Activated CD4-positive, alpha-beta T cell treated with anti-CD3 and anti-CD28 coated beads for 48 hours (primary cell): Measurements from ENCODE around the gene B4GALNT4.
"Not testable (repeated sequence)": the region's sequence is repeated elsewhere in the genome, so short reads cannot be mapped to it uniquely, and the experiment has no call there.

Experiments used
- DNase-seq: peaks from one replicate; pipeline ENCODE4 v3.0.0-alpha.2; 2020

B4GALNT4 gene, protein sequence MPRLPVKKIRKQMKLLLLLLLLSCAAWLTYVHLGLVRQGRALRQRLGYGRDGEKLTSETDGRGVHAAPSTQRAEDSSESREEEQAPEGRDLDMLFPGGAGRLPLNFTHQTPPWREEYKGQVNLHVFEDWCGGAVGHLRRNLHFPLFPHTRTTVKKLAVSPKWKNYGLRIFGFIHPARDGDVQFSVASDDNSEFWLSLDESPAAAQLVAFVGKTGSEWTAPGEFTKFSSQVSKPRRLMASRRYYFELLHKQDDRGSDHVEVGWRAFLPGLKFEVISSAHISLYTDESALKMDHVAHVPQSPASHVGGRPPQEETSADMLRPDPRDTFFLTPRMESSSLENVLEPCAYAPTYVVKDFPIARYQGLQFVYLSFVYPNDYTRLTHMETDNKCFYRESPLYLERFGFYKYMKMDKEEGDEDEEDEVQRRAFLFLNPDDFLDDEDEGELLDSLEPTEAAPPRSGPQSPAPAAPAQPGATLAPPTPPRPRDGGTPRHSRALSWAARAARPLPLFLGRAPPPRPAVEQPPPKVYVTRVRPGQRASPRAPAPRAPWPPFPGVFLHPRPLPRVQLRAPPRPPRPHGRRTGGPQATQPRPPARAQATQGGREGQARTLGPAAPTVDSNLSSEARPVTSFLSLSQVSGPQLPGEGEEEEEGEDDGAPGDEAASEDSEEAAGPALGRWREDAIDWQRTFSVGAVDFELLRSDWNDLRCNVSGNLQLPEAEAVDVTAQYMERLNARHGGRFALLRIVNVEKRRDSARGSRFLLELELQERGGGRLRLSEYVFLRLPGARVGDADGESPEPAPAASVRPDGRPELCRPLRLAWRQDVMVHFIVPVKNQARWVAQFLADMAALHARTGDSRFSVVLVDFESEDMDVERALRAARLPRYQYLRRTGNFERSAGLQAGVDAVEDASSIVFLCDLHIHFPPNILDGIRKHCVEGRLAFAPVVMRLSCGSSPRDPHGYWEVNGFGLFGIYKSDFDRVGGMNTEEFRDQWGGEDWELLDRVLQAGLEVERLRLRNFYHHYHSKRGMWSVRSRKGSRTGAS

DNA sequence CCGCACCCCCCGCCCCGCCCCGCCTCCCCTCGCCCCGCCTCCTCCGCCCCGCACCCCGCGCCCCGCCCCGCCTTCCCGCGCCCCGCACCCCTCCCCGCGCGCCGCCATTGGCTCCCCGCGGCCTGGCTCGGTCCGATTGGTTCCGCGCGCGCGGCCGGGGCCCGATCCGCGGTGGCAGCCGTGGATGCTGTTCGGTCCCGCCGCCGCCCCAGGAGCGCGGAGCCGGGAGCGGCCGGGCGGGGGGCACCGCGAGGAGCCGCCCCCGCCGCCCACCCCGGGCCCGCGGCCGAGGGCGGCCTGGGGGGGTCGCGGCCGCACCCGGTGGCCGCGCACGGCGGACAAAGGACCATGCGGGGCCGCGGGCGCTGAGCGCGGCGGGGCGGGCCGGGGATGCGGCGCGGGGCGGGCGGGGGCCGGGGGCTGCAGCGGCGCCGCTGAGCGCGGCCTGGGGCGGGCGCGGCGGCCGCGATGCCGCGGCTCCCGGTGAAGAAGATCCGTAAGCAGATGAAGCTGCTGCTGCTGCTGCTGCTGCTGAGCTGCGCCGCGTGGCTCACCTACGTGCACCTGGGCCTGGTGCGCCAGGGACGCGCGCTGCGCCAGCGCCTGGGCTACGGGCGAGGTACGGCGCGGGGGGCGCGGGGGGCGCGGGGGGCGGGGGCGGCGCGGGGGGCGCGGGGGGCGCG is at the start of gene B4GALNT4:
B4GALNT4 (plus strand) TSS at position 164 of the 683 bp plus-strand sequence; CDS start at position 469, 305 bp downstream.
- peak; percentile 39 for DNase-seq

DNA sequence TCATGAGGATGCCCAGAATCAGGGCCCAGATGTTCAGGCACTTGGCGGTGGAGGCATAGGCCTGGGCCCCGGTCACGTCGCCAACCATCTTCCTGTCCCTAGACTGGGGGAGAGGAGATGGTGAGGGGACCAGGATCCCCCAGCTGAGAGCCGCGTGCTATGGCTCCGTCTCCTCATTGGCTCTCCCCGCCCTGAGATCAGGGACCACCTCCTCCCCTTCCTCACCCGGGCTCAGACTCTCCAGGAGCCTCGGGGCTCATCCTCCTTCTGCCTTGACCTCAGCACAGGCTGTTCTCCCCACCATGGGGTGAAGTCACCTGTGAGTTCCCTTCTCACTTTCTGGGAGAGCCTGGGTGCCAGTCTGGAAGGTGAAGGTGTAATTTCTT is 49.4 kb upstream of the B4GALNT4 start:
- DNase-seq, result peak; percentile 49

DNA sequence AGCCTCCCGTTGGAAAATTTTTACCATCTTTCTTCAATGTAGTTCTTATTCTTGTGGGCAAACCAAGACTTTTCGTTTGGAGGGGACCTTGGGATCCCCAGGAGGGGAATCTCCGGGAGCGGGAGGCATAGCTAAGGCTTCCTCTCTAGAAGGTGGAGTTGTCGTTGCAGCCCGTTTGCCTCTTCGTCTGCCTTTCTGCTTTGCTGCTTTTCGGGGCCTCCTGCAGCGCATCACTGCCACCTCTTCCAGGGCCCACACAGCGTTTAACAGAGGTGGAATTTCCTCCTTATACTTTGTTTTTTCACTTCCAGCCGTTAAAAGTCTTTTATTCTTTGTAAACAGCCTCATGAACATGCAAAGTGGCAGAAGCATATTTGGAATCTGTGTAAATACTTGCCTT is 45.1 kb upstream of the B4GALNT4 start:
- DNase-seq, result no peak

DNA sequence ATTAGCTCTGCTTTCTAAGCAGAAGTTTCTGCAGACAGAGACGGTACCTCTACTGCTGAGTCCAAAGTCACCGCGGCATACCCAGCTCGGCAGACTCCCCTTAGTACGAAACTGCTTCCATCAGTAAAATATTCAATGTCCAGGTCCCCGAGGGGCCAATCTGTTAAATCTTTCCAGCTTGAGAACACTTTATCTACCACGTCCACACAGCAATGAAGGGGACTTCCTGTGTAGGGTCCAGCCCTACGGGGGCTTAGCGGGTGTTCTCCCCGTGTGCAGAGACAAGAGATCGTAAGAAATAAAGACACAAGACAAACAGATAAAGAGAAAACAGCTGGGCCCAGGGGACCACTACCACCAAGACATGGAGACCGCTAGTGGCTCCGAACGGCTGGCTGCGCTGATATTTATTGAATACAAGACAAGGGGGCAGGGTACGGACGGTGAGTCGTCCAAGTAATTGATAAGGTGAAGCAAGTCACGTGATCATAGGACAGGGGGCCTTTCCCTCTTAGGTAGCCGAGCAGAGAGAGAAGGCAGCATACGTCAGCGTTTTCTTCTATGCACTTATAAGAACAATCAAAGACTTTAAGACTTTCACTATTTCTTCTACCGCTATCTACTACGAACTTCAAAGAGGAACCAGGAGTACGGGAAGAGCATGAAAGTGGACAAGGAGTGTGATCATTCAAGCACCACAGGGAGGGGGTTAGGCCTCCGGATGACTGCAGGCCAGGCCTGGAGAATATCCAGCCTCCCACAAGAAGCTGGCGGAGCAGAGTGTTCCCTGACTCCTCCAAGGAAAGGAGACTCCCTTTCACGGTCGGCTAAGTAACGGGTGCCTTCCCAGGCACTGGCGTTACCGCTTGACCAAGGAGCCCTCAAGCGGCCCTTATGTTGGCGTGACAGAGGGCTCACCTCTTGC is 44.4 kb upstream of the B4GALNT4 start:
- not testable (repeated sequence) for DNase-seq

DNA sequence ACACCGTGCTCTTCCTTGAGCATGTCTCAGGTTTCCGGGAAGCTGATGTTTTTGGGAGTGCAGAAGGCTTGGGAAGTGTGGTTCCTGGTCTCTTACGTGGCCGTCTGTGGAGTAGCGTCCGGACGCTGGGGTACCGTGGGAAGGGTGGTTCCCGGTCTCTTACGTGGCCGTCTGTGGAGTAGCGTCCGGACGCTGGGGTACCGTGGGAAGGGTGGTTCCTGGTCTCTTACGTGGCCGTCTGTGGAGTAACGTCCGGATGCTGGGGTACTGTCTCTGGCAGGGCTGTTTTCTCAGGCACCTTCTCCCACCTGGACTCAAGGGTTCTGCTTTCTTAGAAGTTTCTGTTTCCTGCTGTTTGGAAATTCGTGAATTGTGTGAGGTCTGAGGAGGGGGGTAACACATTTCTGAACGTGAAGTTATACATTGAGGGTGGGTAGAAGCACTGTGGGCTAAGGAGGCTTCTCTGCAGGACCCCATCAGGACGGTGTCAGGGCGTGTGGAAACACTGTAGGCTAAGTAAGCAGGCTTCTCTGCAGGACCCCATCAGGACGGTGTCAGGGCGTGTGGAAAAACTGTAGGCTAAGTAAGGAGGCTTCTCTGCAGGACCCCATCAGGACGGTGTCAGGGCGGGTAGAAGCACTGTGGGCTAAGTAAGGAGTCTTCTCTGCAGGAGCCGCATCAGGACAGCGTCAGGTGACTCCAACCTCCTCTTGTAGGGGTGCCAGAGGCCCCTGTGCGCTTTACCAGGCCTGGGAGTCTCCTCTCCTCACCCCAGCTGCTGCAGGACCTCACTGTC is 43.3 kb upstream of the B4GALNT4 start:
- no peak for DNase-seq

DNA sequence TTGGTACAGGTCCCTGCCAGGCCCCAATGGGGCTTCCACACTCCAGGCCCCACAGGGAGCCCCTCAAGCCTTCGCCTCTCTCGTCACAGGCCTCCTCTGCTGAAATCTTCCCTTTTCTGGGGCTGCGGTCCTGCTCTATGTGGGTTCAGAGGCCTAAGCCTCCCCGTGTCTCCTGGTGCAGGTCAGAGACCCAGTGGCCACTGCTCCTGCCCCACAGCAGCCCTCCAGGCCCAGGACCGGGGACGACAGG is 42.8 kb upstream of the B4GALNT4 start:
- DNase-seq, result no peak

DNA sequence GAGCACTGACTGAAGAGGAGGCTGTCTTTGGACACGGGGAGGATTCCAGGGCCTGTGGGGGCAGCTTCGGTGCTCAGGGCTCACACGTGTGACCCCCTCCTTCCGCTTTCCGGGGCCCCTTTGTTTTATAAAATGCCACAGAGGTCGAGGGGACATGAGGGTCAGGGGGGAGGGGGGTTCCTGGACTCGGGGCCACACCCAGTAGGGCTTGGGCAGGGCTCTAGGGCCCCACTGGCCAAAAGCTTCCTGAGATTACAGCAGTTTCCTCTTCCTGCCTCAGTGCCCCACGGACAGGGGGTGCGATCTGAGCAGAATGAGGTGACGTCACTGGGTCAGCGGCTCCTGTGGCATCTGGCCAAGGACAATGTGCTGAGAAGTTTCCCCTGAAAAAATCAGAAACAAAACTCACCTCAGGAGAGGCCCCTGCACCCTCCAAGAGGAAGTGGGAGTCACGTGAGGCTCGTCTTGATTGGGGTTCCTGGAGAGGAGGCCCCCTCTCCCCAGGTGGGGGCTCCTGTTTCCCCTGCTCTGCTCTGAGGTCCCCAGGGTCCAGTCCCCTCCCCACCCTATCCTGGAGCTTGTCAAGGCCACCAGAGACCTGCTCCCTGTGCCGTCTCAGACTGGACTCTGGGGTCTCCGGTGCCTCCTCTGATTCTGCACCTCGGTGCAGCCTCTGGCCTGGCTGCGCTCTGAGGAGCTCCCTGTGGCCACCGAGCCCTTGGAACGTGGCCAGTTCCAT is 42.3 kb upstream of the B4GALNT4 start:
- peak; percentile 79 for DNase-seq

DNA sequence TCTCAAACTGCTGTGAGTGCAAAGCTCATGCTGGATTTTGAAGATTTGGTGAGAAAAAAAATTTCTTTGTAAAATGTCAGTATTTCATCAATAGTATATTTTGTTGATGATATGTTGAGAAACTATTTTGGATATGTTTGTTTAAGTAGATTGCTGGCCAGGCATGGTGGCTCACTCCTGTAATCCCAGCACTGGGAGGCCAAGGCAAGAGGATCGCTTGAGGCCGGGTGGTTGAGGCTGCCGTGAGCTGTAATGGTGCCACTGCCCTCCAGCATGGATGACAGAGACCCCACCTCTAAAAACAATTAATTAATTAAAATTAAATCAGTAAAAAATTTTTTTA is 41.7 kb upstream of the B4GALNT4 start:
- no peak for DNase-seq

DNA sequence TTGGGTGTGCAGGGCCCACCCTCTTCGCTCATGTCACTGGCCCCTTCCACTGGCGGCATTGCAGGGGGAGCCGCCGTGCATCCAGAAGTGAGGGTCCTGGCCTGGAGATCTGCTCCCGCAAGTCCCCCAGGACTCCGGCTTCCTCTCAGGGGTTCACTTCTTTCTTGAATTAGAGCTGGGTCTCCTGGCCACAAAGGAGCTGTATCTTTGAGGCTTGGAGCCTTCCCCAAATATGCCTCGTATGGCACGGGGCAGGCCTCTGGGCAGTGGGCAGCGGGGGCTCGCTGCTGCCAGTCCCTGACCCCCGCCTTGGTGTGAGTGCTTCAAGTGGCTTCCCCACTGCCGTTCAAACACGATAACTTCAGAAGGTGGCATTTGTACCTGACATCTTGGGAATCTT is 41.3 kb upstream of the B4GALNT4 start:
- no peak for DNase-seq

DNA sequence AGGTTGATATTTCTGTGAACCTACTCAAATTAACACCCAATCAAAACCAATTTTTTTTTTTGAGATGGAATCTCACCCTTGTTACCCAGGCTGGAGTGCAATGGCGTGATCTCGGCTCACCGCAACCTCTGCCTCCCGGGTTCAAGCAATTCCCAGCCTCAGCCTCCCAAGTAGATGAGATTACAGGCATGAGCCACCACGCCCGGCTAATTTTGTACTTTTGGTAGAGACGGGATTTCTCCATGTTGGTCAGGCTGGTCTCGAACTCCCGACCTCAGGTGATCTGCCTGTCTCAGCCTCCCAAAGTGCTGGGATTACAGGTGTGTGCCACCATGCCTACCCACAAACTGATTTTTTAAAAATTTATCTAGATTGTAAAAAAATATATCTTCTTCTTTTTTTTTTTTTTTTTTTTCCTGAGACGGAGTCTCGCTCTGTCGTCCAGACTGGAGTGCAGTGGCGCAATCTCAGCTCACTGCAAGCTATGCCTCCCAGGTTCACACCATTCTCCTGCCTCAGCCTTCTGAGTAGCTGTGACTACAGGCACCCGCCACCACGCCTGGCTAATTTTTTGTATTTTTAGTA is 40.7 kb upstream of the B4GALNT4 start:
- not testable (repeated sequence) for DNase-seq

DNA sequence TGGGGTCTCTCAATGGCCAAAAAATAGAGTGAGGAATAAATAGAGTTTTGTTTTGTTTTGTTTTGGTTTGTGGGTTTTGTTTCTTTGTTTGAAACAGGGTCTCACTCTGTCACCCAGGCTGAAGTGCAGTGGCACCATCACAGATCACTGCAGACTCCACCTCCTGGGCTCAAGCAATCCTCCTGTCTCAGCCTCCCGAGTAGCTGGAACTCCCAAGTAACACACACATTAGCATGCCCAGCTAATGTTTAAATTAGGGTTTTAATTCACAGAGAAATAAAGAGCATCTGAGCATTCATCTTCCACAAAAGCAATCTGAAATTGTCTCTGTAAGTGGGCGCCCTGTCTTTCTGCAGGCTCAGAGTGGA is 39.4 kb upstream of the B4GALNT4 start:
- DNase-seq, result no peak

DNA sequence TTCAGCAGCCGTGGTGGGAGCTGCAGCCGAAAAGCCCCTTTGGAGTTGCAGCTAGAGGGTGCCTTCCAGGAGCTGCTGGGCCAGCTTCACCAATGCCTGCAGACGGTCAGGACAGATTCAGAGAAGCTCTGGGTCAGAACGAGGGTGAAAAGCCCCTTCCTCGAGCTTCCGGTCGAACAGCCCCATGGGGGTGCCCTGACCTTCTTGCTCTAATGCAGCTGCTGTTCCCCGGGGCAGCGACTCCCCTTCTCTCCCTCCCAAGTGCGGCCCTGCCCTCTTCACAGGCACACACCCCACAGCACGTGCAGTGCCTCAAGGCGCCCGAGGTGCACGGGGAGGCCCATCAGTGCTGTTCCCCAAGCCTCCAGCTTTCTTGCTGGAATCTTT is 39.0 kb upstream of the B4GALNT4 start:
- DNase-seq, result no peak

DNA sequence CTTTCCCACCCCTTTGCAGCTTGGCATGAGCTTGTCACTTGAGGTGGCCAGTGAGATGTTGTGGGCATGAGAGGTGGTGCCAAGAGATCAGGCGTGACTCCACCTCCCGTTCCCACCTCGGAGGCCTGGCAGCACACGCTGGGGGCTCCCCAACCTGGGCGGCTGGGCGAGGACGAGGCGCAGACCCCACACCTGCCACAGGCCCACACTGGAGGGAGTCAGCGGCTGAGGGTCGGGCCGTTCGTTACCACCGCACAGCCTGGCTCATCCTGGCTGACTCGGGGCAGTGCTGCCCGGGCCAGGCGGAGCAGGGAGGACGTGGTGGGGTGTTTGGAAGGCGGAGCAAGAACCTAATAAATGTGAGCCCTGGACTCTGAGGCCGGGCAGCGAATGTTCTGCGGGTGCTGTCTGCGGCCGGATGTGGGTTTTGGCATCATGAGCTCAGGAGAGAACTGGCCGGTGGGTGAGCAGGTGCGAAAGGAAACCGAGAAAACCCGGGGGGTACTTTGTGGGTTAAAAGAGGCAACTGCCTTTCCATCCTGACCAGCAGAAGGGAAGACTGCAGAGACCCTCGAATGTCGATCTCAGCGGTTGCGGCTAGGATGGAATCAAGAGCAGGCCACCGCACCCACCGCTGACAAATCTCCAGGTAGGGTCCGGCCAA is 38.5 kb upstream of the B4GALNT4 start:
- no peak for DNase-seq

DNA sequence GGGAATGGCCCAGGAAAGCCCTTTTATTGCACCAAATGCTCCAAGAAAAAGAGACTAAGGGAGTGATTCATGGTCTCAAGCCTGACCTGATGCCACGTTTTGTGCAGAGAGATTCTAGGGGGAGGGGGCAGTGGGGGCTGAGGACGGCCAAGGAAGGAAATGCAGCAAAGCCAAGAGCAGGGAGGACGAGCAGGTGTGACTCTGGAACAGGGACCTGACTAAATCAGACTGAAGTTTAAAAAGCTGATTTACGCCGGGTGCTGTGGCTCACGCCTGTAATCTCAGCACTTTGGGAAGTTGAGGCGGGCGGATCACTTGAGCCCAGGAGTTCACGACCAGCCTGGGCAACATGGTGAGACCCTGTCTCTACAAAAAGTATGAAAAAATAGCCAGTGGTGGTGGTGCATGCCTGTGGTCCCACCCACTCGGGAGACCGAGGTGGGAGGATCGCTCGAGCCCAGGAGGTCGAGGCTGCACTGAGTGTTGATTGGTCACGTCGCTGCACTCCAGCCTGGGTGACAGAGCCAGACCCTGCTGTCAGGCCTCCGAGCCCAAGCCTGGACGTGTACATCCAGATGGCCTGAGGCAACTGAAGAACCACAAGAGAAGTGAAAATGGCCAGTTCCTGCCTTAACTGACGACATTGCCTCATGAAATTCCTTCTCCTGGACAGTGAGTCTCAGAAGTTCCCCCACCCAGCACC is 37.8 kb upstream of the B4GALNT4 start:
- no peak for DNase-seq

DNA sequence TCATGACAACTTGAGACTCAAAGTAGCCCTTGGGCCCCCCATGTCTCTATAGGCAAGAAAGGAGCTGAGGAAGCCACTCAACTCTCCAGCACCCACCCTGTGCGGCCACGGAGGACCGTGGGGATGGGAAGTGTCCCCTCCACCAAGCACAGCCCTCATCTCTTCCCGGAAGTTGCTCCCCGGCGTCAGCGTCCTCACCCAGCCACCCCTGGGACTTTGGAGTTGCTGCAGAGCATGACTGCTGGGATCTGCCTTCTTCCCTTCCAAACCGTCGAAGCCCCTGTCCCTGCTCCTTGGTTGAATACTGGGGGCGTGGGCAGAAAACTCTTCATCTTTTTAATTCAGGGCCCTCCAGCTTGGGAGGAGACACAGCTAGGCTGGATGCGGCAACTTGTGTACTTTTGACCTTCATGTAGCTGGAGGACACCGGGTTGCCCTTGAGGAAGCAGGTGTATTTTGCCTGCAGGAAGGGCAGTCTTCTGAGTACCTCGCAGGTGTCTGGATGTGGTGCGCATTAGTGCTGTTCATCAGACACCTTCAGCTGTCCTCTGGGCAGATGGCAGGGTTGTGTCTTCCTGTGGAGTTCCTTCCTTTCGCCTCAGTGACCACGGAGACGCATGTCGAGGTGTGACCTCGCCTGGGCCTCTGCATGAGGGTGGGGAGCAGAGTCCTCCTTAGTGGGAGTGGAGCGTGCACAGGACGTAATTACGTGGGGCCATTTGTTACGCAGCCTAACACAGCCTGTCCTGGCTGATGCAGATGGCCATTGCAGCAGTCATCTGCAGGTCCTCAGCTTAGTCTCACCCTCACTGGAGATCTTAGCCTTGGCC is 36.4 kb upstream of the B4GALNT4 start:
- DNase-seq, result no peak

DNA sequence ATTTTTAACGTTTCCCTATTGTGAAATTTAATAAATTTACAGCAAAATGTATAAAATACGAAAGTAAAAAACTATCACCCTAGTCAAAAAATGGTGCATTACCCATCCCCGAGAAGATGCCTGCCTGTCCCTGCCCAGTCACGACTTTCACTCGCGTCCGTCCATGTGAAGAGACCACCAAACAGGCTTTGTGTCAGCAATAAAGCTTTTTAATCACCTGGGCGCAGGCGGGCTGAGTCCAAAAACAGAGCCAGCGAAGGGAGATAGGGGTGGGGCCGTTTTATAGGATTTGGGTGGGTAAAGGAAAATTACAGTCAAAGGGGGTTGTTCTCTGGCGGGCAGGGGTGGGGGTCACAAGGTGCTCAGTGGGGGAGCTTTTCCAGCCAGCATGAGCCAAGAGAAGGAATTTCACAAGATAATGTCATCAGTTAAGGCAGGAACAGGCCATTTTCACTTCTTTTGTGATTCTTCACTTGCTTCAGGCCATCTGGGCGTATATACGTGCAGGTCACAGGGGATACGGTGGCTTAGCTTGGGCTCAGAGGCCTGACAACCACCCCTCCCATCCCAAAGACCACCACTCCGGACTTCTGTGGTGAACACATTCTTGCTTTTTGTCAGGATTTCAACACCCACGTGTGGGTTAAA is 35.6 kb upstream of the B4GALNT4 start:
- DNase-seq, result not testable (repeated sequence)

DNA sequence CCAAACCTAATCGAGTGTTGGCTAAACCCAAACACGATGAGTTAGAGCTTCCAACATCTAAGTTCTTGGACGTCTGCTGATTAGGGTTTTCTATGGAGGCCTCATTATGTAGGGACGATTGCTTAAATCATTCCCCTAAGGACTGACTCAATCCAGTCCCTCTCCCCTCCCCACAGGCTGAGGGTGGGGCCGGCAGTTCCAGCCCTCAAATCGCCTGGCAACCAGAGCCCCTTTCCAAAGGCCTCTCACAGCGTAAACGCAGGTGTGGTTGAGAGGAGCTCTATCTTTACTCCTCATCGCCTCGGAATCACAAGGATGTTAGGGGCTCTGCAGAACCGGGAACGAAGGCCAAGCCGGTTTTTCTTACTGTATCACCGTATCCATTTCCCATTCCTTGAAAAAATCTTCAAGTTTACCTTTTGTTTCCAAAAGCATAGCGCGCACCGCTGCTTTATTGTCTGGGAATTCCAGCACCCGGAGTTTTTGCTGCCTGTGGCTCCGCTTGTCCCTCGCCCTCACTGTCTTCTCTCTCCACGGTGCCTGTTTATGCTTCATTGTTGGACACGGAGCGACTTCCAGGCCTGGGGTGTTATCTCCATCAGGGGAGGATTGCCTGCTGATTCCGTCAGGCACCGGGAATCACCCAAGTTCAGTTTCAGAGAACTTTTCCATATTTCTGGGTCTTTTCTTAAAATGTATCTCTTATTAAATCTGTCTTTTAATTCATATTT is 34.9 kb upstream of the B4GALNT4 start:
- no peak for DNase-seq
